ENCODE data around the gene ANKRD29. TPM values are rescaled to one million over a fixed set of nuclear protein-coding genes. Genes with fewer than 3 reads are reported as not detected.

The ANKRD29 gene
- total and polyA plus RNA-seq, 2 donors (not counting 1 experiment from before 2014, with no cell fraction given), result 2.0 to 6.9 TPM

- H3K4me1 ChIP-seq (ENCODE audit: control insufficient read depth, extremely low read depth, insufficient read depth, low read length), result peaks cover 2% of the 10 kb centered on the region
- no peak for DNase-seq (ENCODE audit: low read depth in 2 of 2)
- no peak for TF ChIP-seq CTCF (conservative IDR thresholded peaks at IDR 0.05 in 1 of 2, IDR thresholded peaks at IDR 0.05 in 1 of 2; ENCODE audit: low read depth in 1 of 2, low read length in 2 of 2)
- TF ChIP-seq EZH2 (IDR thresholded peaks at IDR 0.05; ENCODE audit: low read length, missing control alignments), result no peak
- H3K4me3 ChIP-seq (replicated peaks in 1 of 4; ENCODE audit: control extremely low read depth in 1 of 4, insufficient read depth in 1 of 4, low read depth in 3 of 4, low read length in 4 of 4), result no peak overlapping the region
- H3K4me2 ChIP-seq (ENCODE audit: extremely low read depth, insufficient read depth, low read length), result no peak overlapping the region
- no peak overlapping the region for H2AFZ ChIP-seq (ENCODE audit: low read length)
- H3K9ac ChIP-seq (ENCODE audit: insufficient read depth, low read length), result no peak overlapping the region
- H3K27me3 ChIP-seq (ENCODE audit: control insufficient read depth, insufficient read depth, low read length), result no peaks in the 10 kb centered on the region
- peaks cover under 1% of the 10 kb centered on the region for H3K79me2 ChIP-seq (ENCODE audit: control insufficient read depth, insufficient read depth, low read length)
- H3K27ac ChIP-seq (ENCODE audit: insufficient read depth, low read length), result no peak overlapping the region
- H3K36me3 ChIP-seq (ENCODE audit: control insufficient read depth, insufficient read depth, low read length), result peaks cover 6% of the 10 kb centered on the region
- no peaks in the 10 kb centered on the region for H4K20me1 ChIP-seq (ENCODE audit: control insufficient read depth, extremely low read depth, insufficient read depth, low read length)
- H3K9me3 ChIP-seq (ENCODE audit: control insufficient read depth, insufficient read depth, low read depth, low read length), result no peaks in the 10 kb centered on the region
These were observed 89.7 kb downstream of the ANKRD29 start for GRCh38 chr18:23573020-23573419.

- peaks cover 2% of the 10 kb centered on the region for H3K4me1 ChIP-seq (ENCODE audit: control insufficient read depth, extremely low read depth, insufficient read depth, low read length)
- H3K36me3 ChIP-seq (ENCODE audit: control insufficient read depth, insufficient read depth, low read length), result peaks cover 6% of the 10 kb centered on the region
- no peaks in the 10 kb centered on the region for H3K27me3 ChIP-seq (ENCODE audit: control insufficient read depth, insufficient read depth, low read length)
- no peak overlapping the region for H3K4me2 ChIP-seq (ENCODE audit: extremely low read depth, insufficient read depth, low read length)
- H3K9ac ChIP-seq (ENCODE audit: insufficient read depth, low read length), result no peak overlapping the region
- H3K79me2 ChIP-seq (ENCODE audit: control insufficient read depth, insufficient read depth, low read length), result no peaks in the 10 kb centered on the region
- H2AFZ ChIP-seq (ENCODE audit: low read length), result no peak overlapping the region
- no peak for DNase-seq (ENCODE audit: low read depth in 2 of 2)
- TF ChIP-seq CTCF (conservative IDR thresholded peaks at IDR 0.05 in 1 of 2, IDR thresholded peaks at IDR 0.05 in 1 of 2; ENCODE audit: low read depth in 1 of 2, low read length in 2 of 2) (no peak), EZH2 (IDR thresholded peaks at IDR 0.05; ENCODE audit: low read length, missing control alignments) (no peak)
- no peak overlapping the region for H3K27ac ChIP-seq (ENCODE audit: insufficient read depth, low read length)
- H3K4me3 ChIP-seq (replicated peaks in 1 of 4; ENCODE audit: control extremely low read depth in 1 of 4, insufficient read depth in 1 of 4, low read depth in 3 of 4, low read length in 4 of 4), result no peak overlapping the region
- no peaks in the 10 kb centered on the region for H3K9me3 ChIP-seq (ENCODE audit: control insufficient read depth, insufficient read depth, low read depth, low read length)
- no peaks in the 10 kb centered on the region for H4K20me1 ChIP-seq (ENCODE audit: control insufficient read depth, extremely low read depth, insufficient read depth, low read length)
These were observed 90.1 kb downstream of the ANKRD29 start for GRCh38 chr18:23572570-23572969.

GRCh38 chr18:23572012-23572411, 90.7 kb downstream of the ANKRD29 start:
- H3K4me3 ChIP-seq (replicated peaks in 1 of 4; ENCODE audit: control extremely low read depth in 1 of 4, insufficient read depth in 1 of 4, low read depth in 3 of 4, low read length in 4 of 4), result no peak overlapping the region
- H3K9me3 ChIP-seq (ENCODE audit: control insufficient read depth, insufficient read depth, low read depth, low read length), result no peaks in the 10 kb centered on the region
- H3K4me2 ChIP-seq (ENCODE audit: extremely low read depth, insufficient read depth, low read length), result no peak overlapping the region
- no peaks in the 10 kb centered on the region for H3K79me2 ChIP-seq (ENCODE audit: control insufficient read depth, insufficient read depth, low read length)
- H3K27ac ChIP-seq (ENCODE audit: insufficient read depth, low read length), result no peak overlapping the region
- H3K36me3 ChIP-seq (ENCODE audit: control insufficient read depth, insufficient read depth, low read length), result peaks cover 7% of the 10 kb centered on the region
- H3K9ac ChIP-seq (ENCODE audit: insufficient read depth, low read length), result no peak overlapping the region
- no peak for TF ChIP-seq EZH2 (IDR thresholded peaks at IDR 0.05; ENCODE audit: low read length, missing control alignments)
- no peak for TF ChIP-seq CTCF (conservative IDR thresholded peaks at IDR 0.05 in 1 of 2, IDR thresholded peaks at IDR 0.05 in 1 of 2; ENCODE audit: low read depth in 1 of 2, low read length in 2 of 2)
- no peak for DNase-seq (ENCODE audit: low read depth in 2 of 2)
- H3K27me3 ChIP-seq (ENCODE audit: control insufficient read depth, insufficient read depth, low read length), result no peaks in the 10 kb centered on the region
- H2AFZ ChIP-seq (ENCODE audit: low read length), result no peak overlapping the region
- H4K20me1 ChIP-seq (ENCODE audit: control insufficient read depth, extremely low read depth, insufficient read depth, low read length), result no peaks in the 10 kb centered on the region
- peaks cover 2% of the 10 kb centered on the region for H3K4me1 ChIP-seq (ENCODE audit: control insufficient read depth, extremely low read depth, insufficient read depth, low read length)

All from fibroblast of lung (primary cell).